ENCODE data around the gene PPP2R5C. TPM values are rescaled to one million over a fixed set of nuclear protein-coding genes. Genes with fewer than 3 reads are reported as not detected.

The PPP2R5C gene
- total and polyA plus RNA-seq, 11 donors, result 99.4 to 248 (median 204) TPM

- H3K27ac ChIP-seq, result no peak overlapping the region
- H3K9me3 ChIP-seq, result peaks cover 0 to 11% (median 0%) of the 10 kb centered on the region in 12 donors
- ATAC-seq (no peak), DNase-seq (no peak)
- 86 to 91% (median 90%) methylated on average over 4 of the region's 4 CpGs for WGBS, 4 donors
- H3K36me3 ChIP-seq, result no peaks in the 10 kb centered on the region
- no peaks in the 10 kb centered on the region for H3K27me3 ChIP-seq
- H3K4me3 ChIP-seq, result no peak overlapping the region
- TF ChIP-seq CTCF (IDR thresholded peaks at IDR 0.05), result no peak
- no peak for TF ChIP-seq POLR2A (IDR thresholded peaks at IDR 0.05)
- peaks cover 0 to 14% (median 0%) of the 10 kb centered on the region in 12 donors for H3K4me1 ChIP-seq
- intact Hi-C loops (cut with DNase I), result no loop called here
Observed at GRCh38 chr14:101736071-101736470, 25.4 kb upstream of the PPP2R5C start.

- Histone ChIP-seq H3K4me1 (peaks cover 0 to 9% (median 0%) of the 10 kb centered on the region in 12 donors), H3K9me3 (peaks cover 0 to 13% (median 0%) of the 10 kb centered on the region in 12 donors), H3K4me3 (no peak overlapping the region), H3K27ac (no peak overlapping the region), H3K36me3 (no peaks in the 10 kb centered on the region), H3K27me3 (no peaks in the 10 kb centered on the region)
- no peak for DNase-seq
- 82 to 90% (median 89%) methylated on average over 8 of the region's 8 CpGs for WGBS, 4 donors
- intact Hi-C loops (cut with DNase I), result no loop called here
- no peak for TF ChIP-seq POLR2A (IDR thresholded peaks at IDR 0.05)
- TF ChIP-seq CTCF (IDR thresholded peaks at IDR 0.05), result no peak
- no peak for ATAC-seq
Observed at GRCh38 chr14:101736585-101736984, 24.9 kb upstream of the PPP2R5C start.

GRCh38 chr14:101737414-101738339 lies 23.8 kb upstream of the PPP2R5C start:
- no peaks in the 10 kb centered on the region for H3K36me3 ChIP-seq
- intact Hi-C loops (cut with DNase I), result no loop called here
- no peak for TF ChIP-seq POLR2A (IDR thresholded peaks at IDR 0.05)
- no peak for TF ChIP-seq CTCF (IDR thresholded peaks at IDR 0.05)
- no peak overlapping the region for H3K4me3 ChIP-seq
- no peaks in the 10 kb centered on the region for H3K4me1 ChIP-seq
- DNase-seq (no peak), ATAC-seq (no peak)
- 69 to 83% (median 79%) methylated on average over 11 of the region's 11 CpGs for WGBS, 4 donors
- H3K27ac ChIP-seq, result no peak overlapping the region
- H3K27me3 ChIP-seq, result no peaks in the 10 kb centered on the region
- H3K9me3 ChIP-seq, result peaks cover 0 to 13% (median 0%) of the 10 kb centered on the region in 12 donors

- Histone ChIP-seq H3K4me1 (no peaks in the 10 kb centered on the region), H3K36me3 (no peaks in the 10 kb centered on the region), H3K27me3 (no peaks in the 10 kb centered on the region), H3K27ac (no peak overlapping the region), H3K9me3 (peaks cover 0 to 10% (median 0%) of the 10 kb centered on the region in 12 donors), H3K4me3 (no peak overlapping the region)
- intact Hi-C loops (cut with DNase I), result no loop called here
- no peak for ATAC-seq
- DNase-seq, result no peak
- 66 to 76% (median 67%) methylated on average over 3 of the region's 3 CpGs for WGBS, 4 donors
- TF ChIP-seq POLR2A (IDR thresholded peaks at IDR 0.05) (no peak), CTCF (IDR thresholded peaks at IDR 0.05) (no peak)
Observed at GRCh38 chr14:101738703-101739320, 22.7 kb upstream of the PPP2R5C start.
